CD4-positive, alpha-beta T cell treated with Interferon alpha-2 for 1 hour (primary cell): ENCODE measurements around the gene UGP2.
"Not testable (repeated sequence)": the region's sequence is repeated elsewhere in the genome, so short reads cannot be mapped to it uniquely, and the experiment has no call there.

Experiments
- DNase-seq, 2 donors: peaks; one replicate each; pipeline ENCODE4 v3.0.0-alpha.2; 2020 to 2022

UGP2 gene

GRCh38 chr2:63841254-63842022, at the start of gene UGP2:
UGP2 (plus strand) TSS chr2:63841896; CDS start chr2:63842186, 290 bp downstream.
- peak; percentile 83 to 89 for DNase-seq

- no peak for DNase-seq
Measured at GRCh38 chr2:63792530-63792929, 49.2 kb upstream of the UGP2 start.

DNA sequence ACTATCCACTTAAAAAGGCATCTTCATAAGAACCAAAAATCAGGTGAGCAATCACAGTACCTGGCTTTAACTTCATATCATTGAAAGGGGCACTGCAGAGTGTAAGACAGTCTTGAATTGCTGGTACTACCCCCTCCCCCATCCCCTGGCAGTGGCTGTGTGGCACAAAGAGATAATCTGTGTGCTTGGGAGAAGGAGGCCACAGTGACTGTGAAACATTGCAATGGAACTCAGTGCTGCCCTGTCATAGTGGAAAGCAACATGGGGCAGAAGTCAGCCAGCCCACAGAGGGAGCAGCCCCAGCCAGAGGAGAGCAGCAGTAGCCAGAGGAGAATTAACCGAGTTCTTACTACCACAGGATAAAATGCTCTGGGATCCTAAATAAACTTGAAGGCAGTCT, 45.3 kb upstream of the UGP2 start:
- no peak for DNase-seq

DNA sequence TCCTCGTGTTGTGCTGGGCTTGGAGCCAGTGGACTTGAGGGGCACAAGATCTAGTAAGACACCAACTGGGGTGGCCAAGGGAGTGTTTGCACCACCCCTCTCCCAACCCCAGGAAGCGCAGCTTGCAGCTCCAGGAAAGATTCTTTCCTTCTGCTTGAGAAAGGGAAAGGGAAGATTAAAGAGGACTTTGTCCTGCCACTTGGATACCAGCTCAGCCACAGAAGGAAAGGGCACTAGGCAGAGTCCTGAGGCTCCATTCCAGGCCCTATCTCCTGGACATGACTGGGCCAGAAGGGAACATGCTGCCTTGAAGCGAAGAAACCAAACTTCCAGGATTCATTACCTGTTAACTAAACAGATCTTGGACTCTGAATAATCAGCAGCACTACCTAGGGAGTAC, 44.9 kb upstream of the UGP2 start:
- DNase-seq: no peak

- no peak for DNase-seq
Measured at GRCh38 chr2:63801455-63801854, 40.2 kb upstream of the UGP2 start.

- DNase-seq: no peak
Measured at GRCh38 chr2:63805412-63805811, 36.3 kb upstream of the UGP2 start.

- DNase-seq: not testable (repeated sequence)
Measured at GRCh38 chr2:63808036-63808435, 33.7 kb upstream of the UGP2 start.

DNA sequence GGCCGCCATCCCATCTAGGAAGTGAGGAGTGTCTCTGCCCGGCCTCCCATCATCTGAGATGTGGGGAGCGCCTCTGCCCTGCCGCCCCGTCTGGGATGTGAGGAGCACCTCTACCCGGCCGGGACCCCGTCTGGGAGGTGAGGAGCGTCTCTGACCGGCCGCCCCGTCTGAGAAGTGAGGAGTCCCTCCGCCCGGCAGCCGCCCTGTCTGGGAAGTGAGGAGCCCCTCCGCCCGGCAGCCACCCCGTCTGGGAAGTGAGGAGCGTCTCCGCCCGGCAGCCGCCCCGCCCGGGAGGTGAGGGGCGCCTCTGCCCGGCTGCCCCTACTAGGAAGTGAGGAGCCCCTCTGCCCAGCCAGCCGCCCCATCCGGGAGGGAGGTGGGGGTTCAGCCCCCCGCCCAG, 32.8 kb upstream of the UGP2 start:
- not testable (repeated sequence) for DNase-seq

- DNase-seq: no peak
Measured at GRCh38 chr2:63811063-63811462, 30.6 kb upstream of the UGP2 start.

DNA sequence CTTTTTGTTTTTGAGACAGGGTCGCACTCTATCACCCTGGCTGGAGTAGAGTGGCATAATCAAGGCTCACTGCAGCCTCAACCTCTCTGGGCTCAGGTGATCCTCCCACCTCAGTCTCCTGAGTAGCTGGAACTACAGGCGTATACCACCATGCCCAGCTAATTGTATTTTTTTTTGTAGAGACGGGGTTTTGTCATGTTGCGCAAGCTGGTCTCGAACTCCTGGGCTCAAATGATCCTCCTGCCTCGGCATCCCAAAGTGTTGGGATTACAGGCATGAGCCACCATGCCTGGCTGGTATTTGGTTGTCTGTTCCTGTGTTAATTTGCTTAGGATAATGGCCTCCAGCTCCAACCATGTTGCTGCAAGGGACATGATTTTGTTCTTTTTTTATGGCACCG, 29.8 kb upstream of the UGP2 start:
- not testable (repeated sequence) for DNase-seq

DNA sequence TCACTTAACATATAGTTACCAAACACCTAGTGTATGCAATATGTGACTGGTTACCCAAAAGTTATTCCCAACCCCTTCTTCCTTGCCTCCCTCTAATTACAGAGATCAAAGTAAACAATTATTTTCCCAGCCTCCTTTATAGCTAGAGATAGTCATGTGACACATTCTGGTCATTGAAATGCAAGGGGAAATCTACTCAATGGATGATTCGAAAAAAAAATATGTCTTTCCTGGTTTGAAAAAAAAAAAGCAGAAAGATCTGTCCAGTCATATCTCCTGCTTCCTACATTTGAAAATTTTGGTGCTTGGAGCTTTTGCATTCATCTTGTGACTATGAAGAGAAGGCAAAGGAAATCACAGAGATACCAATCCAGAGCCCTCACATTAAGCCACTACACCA, 27.6 kb upstream of the UGP2 start:
- no peak for DNase-seq

GRCh38 chr2:63817382-63817781, 24.3 kb upstream of the UGP2 start:
- DNase-seq: no peak

DNA sequence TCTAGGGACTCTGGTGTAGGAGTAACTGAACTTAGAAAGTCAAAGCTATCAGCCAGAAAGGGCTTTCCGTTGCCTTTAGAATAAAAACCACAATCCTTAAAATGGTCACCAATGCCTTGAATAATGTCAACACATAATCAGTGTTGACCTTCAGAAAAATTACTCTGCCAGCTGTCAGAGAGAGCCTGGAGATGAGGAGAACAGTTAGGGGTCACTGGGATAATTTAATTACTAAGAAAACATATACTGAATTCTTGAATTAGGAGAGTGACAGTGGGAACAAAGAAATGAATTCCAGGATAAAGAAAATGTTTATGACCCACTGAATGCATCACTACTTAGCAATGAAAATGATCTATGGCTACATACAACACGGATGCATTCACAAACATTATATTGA, 23.4 kb upstream of the UGP2 start:
- no peak for DNase-seq

GRCh38 chr2:63819256-63819655, 22.4 kb upstream of the UGP2 start:
- DNase-seq: no peak

- DNase-seq: no peak
Measured at GRCh38 chr2:63819765-63820717, 21.7 kb upstream of the UGP2 start.

DNA sequence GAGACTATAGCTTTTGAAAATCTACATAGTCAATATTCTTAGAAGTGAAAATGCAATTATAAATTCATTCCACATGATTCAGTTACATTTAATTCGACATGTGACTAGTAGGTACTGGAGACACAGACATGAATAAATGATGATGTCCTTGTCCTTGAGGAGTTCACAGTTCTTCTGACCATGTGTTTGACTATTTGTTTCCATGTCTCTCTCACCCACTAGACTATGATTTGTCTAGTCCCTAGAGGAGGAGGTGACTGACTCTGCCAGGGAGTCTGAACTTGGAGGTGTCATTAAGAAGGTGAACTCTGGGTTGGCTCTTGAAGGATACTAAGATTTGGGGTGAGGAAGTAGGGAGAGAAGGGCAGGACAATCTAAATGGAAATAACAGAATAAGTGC, 20.7 kb upstream of the UGP2 start:
- no peak for DNase-seq

GRCh38 chr2:63821396-63821795, 20.3 kb upstream of the UGP2 start:
- no peak for DNase-seq

DNA sequence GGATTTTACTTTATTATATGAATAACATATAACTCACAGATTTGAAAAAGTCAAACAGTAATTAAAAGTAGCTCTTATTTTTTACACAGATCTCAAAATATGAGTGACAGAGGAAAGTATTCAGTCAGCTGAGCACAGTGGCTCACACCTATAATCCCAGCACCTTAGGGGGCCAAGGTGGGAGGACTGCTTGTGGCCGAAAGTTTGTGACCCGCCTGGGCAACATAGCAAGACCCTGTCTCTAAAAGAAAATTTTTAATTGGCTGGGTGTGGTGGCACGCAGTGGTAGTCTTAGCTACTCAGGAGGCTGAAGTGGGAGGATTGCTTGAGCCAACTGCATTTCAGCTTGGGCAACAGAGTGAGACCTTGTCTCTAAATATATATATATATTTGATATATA, 19.2 kb upstream of the UGP2 start:
- DNase-seq: no peak

DNA sequence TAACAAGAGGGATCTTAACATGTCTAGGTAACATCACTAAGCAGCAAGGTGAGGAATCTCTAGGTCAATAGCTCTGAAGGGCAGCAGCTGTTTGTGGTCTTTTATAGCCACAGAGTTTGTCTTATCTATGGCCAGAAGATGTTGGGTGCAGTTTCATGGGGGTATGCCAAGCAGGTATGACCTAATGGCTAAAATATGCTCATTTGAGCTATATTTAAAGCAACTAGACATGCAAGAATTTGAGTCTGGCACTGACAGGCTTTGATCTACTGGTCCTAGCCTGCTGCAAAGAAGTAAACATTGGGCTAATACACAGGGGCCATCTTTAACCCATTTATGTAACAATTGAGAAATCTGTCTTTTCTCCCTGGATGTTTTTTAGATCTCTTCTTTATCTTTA, 13.9 kb upstream of the UGP2 start:
- DNase-seq: no peak

- no peak for DNase-seq
Measured at GRCh38 chr2:63831176-63831575, 10.5 kb upstream of the UGP2 start.

- DNase-seq: no peak
Measured at GRCh38 chr2:63834401-63834800, 7.3 kb upstream of the UGP2 start.

DNA sequence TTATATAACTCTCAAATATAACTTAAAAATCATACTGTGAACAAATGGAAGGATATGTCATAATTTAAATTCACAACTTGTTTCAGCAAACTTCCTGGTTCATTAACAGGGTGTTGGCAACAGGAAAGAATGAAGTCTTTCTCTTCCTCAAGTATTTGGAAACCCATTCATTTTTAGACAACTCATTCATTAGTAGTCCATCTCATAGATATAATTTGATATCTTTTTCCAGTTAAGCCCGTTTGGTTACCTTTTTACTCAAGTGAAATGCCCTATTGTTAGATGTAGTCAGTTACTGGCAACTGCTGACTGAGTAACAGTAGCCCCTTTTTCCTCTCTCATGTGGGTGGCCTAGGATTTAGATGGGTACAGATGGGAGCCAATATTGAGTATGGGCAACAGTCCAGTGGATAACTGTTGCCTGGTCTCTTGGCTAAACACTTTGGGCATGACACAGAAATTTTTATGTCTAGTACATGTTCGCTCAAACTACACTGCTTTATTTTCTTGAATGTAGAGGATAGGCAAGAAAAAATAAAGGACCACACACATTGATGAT, 4.6 kb upstream of the UGP2 start:
- no peak for DNase-seq

GRCh38 chr2:63840081-63840784, 1.5 kb upstream of the UGP2 start:
- no peak for DNase-seq
